Keratinocyte (primary cell): ENCODE results near the gene DAPP1.

ENCODE experiments used
- CTCF ChIP-seq, 3 experiments: IDR thresholded peaks in 1 of 3; conservative IDR thresholded peaks in 1 of 3; optimal IDR thresholded peaks in 1 of 3; 2 replicates in 2 of 3; 3 replicates in 1 of 3; pipeline versions ENCODE3 to v1.5.1; 2011; ENCODE audit warnings: low read length in 3 of 3, mild to moderate bottlenecking in 3 of 3, moderate library complexity in 2 of 3, control low read depth in 1 of 3, inconsistent platforms in 1 of 3; ENCODE audit not compliant: insufficient read depth in 2 of 3; ENCODE audit errors: extremely low read depth in 1 of 3
- EZH2 ChIP-seq: IDR thresholded peaks from one replicate; pipeline ENCODE4 v1.6.1; 2012; ENCODE audit warnings: inconsistent platforms, mild to moderate bottlenecking, low read length, moderate library complexity

- TF ChIP-seq CTCF (optimal IDR thresholded peaks at IDR 0.05 in 1 of 3, IDR thresholded peaks at IDR 0.05 in 1 of 3, conservative IDR thresholded peaks at IDR 0.05 in 1 of 3; ENCODE audit: extremely low read depth in 1 of 3, insufficient read depth in 2 of 3, low read length in 3 of 3) (no peak), EZH2 (no peak)
Measured at GRCh38 chr4:99811117-99811516, 5.5 kb upstream of the DAPP1 start.
